ENCODE results near the gene CPVL.

GRCh38 chr7:29087840-29088170, 58.5 kb downstream of the CPVL start:
- TF ChIP-seq REST (tag by site-specific recombination; IDR thresholded peaks at IDR 0.05) (no peak), ZFP37 (tag by site-specific recombination; IDR thresholded peaks at IDR 0.05) (no peak)
- TF ChIP-seq, protein P1, sequence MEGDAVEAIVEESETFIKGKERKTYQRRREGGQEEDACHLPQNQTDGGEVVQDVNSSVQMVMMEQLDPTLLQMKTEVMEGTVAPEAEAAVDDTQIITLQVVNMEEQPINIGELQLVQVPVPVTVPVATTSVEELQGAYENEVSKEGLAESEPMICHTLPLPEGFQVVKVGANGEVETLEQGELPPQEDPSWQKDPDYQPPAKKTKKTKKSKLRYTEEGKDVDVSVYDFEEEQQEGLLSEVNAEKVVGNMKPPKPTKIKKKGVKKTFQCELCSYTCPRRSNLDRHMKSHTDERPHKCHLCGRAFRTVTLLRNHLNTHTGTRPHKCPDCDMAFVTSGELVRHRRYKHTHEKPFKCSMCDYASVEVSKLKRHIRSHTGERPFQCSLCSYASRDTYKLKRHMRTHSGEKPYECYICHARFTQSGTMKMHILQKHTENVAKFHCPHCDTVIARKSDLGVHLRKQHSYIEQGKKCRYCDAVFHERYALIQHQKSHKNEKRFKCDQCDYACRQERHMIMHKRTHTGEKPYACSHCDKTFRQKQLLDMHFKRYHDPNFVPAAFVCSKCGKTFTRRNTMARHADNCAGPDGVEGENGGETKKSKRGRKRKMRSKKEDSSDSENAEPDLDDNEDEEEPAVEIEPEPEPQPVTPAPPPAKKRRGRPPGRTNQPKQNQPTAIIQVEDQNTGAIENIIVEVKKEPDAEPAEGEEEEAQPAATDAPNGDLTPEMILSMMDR (tag by site-specific recombination; IDR thresholded peaks at IDR 0.05), result no peak
- TF ChIP-seq, protein P2, sequence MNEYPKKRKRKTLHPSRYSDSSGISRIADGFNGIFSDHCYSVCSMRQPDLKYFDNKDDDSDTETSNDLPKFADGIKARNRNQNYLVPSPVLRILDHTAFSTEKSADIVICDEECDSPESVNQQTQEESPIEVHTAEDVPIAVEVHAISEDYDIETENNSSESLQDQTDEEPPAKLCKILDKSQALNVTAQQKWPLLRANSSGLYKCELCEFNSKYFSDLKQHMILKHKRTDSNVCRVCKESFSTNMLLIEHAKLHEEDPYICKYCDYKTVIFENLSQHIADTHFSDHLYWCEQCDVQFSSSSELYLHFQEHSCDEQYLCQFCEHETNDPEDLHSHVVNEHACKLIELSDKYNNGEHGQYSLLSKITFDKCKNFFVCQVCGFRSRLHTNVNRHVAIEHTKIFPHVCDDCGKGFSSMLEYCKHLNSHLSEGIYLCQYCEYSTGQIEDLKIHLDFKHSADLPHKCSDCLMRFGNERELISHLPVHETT (tag by site-specific recombination; IDR thresholded peaks at IDR 0.05), result no peak

All from HEK293 (cell line).